Peyer's patch (tissue), 4 donors: ENCODE results near the gene DDAH1. TPM values are rescaled to one million over a fixed set of nuclear protein-coding genes. Genes with fewer than 3 reads are reported as not detected.

Source experiments
- DNase-seq, 3 donors: peaks; one replicate each; pipeline ENCODE4 v3.0.0-alpha.2; 2017 to 2019
- H3K27ac ChIP-seq, 4 donors: fragments of 200-600 bp; sonication (generic); one replicate each; pipeline ENCODE4 v1.5.1; 2016 to 2019
- H3K27me3 ChIP-seq, 2 donors: fragments of 200-600 bp; sonication (generic); one replicate each; pipeline ENCODE4 v1.5.1; 2019
- H3K36me3 ChIP-seq, 3 donors: fragments of 200-600 bp; sonication (generic); one replicate each; pipeline ENCODE4 v1.5.1; 2016 to 2019
- H3K4me1 ChIP-seq, 4 donors: fragments of 200-600 bp; sonication (generic); one replicate each; pipeline ENCODE4 v1.5.1; 2016 to 2019
- H3K4me3 ChIP-seq, 4 donors: fragments of 200-600 bp; sonication (generic); 1 replicate in 3 of 4; 2 replicates in 1 of 4; pipeline ENCODE4 v1.5.1; 2016 to 2019; ENCODE audit warnings: mild to moderate bottlenecking in 1 of 4
- H3K9me3 ChIP-seq, 4 donors: fragments of 200-600 bp; sonication (generic); one replicate each; pipeline ENCODE4 v1.5.1; 2016 to 2019; ENCODE audit warnings: mild to moderate bottlenecking in 1 of 4
- POLR2A ChIP-seq, 2 donors: fragments of 450-650 bp; IDR thresholded peaks; one replicate each; pipeline ENCODE4 v1.5.1; 2017; ENCODE audit warnings: antibody characterized with exemption in 2 of 2, mild to moderate bottlenecking in 2 of 2, moderate library complexity in 2 of 2
- total RNA-seq, 4 donors: library from RNA; depleted of rRNA; stranded (reverse); fragments of >200 nt; gene quantifications; one replicate each; pipeline ENCODE4 v1.1.0, GENCODE V29; 2016
- TF ChIP-seq, protein P1 (sequence below), 6 experiments: fragments of 450-650 bp in 4 of 6; fragments of 200-600 bp in 2 of 6; sonication (generic) in 1 of 6; IDR thresholded peaks; one replicate each; pipeline ENCODE4 v1.5.1; 2017 to 2019; ENCODE audit warnings: antibody characterized with exemption in 6 of 6, mild to moderate bottlenecking in 3 of 6, moderate library complexity in 1 of 6

Gene DDAH1
- total RNA-seq, 4 donors from 2014 or later = 40.8 to 60.2 (median 51.2) TPM

DNA sequence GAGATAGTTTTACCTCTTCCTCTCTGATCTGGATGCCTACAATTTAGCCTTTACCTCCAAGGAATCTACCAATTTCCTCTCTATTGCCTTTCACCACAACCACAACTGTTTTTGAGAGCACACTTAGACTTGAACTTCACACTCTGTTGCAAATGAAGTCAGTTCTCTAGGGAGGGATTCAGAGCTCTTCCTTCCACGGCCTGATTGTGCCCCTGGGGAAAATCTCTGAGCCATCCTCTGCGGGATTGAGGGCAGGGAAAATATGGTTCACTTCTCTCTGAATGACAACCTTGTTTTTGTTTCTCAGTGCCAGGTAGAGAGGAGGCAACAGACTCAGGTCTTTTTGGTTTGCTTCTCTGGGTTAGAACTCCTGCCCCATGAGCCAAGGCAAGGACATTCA is 153.1 kb downstream of the DDAH1 start:
- DNase-seq = no peak
- no peaks in the 10 kb centered on the region for H3K9me3 ChIP-seq
- H3K36me3 ChIP-seq = no peaks in the 10 kb centered on the region
- peaks cover 0 to 8% (median 2%) of the 10 kb centered on the region in 4 donors for H3K4me1 ChIP-seq
- no peaks in the 10 kb centered on the region for H3K27me3 ChIP-seq
- no peak for TF ChIP-seq POLR2A (IDR thresholded peaks at IDR 0.05)
- H3K27ac ChIP-seq = no peak overlapping the region
- H3K4me3 ChIP-seq = no peak overlapping the region

DNA sequence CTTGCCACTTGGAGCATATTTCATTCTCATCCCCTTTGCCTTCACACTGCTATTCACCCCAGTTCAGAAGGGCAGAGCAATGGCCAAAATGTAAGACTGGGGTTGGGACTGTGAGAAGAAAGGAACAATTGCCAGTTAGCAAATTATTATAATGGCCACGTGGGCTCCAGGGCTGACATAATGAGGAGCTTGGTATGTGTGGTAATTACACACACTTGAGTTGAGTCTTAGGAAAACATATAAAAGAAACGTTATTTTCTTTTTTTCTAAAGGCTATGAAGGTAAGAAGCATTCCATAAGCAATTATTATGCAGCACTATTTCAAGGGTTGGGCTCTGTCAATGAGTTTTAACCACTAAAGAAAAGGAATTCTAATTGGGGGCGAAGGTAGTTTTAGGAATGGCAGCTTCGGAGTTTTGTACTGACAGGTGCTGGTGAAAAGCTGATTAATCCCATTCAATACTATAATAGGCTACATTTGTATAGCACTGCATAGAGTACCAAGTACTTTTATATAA is 156.1 kb downstream of the DDAH1 start:
- H3K27me3 ChIP-seq = no peaks in the 10 kb centered on the region
- no peaks in the 10 kb centered on the region for H3K36me3 ChIP-seq
- no peak for TF ChIP-seq POLR2A (IDR thresholded peaks at IDR 0.05)
- TF ChIP-seq, protein P1, sequence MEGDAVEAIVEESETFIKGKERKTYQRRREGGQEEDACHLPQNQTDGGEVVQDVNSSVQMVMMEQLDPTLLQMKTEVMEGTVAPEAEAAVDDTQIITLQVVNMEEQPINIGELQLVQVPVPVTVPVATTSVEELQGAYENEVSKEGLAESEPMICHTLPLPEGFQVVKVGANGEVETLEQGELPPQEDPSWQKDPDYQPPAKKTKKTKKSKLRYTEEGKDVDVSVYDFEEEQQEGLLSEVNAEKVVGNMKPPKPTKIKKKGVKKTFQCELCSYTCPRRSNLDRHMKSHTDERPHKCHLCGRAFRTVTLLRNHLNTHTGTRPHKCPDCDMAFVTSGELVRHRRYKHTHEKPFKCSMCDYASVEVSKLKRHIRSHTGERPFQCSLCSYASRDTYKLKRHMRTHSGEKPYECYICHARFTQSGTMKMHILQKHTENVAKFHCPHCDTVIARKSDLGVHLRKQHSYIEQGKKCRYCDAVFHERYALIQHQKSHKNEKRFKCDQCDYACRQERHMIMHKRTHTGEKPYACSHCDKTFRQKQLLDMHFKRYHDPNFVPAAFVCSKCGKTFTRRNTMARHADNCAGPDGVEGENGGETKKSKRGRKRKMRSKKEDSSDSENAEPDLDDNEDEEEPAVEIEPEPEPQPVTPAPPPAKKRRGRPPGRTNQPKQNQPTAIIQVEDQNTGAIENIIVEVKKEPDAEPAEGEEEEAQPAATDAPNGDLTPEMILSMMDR (IDR thresholded peaks at IDR 0.05) = no peak
- H3K4me3 ChIP-seq = no peak overlapping the region
- no peak for DNase-seq
- peaks cover 0 to 8% (median 2%) of the 10 kb centered on the region in 4 donors for H3K4me1 ChIP-seq
- no peak overlapping the region for H3K27ac ChIP-seq
- no peaks in the 10 kb centered on the region for H3K9me3 ChIP-seq

DNA sequence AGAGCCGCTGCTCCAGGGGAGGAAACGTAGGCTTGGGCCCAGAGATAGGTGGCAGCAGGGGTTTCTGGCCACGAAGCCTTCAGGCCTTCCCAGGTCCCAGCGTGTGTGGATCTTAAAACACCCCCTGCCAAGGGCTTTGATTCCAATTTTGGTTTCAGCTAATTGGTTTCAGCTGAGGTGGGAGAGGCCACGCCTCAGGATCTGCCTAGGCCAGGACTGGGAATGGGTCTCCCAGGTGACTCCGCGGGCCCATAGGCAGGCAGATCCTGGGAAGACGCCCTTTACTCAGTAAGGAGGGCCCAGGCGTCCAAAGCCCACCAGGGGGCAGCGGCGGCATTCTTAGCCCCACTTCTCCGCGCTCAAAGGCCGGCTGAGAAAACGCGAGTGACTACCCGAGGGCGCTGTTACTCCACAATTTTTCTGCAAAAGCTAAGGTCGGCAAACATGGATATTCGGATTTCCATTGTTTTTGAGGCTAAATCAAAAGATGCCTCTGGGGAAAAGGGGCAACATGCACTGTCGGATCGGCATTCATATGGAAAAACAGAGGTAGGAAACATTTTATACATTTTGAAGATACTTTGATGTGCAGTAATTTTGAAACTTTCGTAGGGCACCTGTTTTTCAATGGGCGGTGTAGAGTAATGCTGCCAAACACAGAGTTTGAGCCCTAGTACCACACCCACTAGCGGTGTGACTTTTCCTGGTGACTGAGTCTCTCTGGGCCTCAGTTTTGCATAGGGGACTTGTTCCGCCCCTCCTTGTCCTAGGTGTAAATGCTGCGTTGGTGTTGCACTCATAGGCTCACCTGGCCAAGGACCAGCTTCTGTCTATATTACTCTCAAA is 156.7 kb downstream of the DDAH1 start:
- no peak for TF ChIP-seq POLR2A (IDR thresholded peaks at IDR 0.05)
- TF ChIP-seq, protein P1 (IDR thresholded peaks at IDR 0.05) = peak; percentile 69 to 94 (median 90)
- peak; percentile 76 to 91 (median 86) for DNase-seq
- no peak overlapping the region for H3K27ac ChIP-seq
- H3K4me1 ChIP-seq = peaks cover 0 to 8% (median 2%) of the 10 kb centered on the region in 4 donors
- H3K27me3 ChIP-seq = no peaks in the 10 kb centered on the region
- H3K36me3 ChIP-seq = no peaks in the 10 kb centered on the region
- peak overlapping the region in 2 of 4 donors; percentile 7 to 11 for H3K4me3 ChIP-seq
- H3K9me3 ChIP-seq = no peaks in the 10 kb centered on the region

DNA sequence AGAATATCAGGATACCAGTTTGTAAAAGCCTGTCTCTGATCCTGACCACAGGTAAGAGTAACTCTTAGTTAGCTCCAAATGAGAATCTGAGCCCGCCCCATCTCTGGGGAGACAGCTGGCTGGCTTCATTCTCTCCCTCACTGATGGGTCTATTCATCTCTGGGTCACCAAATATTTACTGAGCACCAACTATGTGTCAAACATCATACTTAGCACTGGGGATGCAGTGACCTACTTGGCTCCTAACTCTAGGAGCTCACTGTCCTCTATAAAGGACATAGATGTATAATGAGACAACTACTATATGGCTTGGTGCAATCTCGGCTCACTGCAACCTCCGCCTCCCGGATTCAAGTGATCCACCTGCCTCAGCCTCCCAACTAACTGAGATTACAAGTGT is 158.7 kb downstream of the DDAH1 start:
- TF ChIP-seq, protein P1 (IDR thresholded peaks at IDR 0.05) = no peak
- no peak for TF ChIP-seq POLR2A (IDR thresholded peaks at IDR 0.05)
- no peak overlapping the region for H3K4me3 ChIP-seq
- H3K4me1 ChIP-seq = peaks cover 0 to 8% (median 2%) of the 10 kb centered on the region in 4 donors
- H3K9me3 ChIP-seq = no peaks in the 10 kb centered on the region
- DNase-seq = no peak
- no peaks in the 10 kb centered on the region for H3K27me3 ChIP-seq
- H3K27ac ChIP-seq = no peak overlapping the region
- H3K36me3 ChIP-seq = no peaks in the 10 kb centered on the region

DNA sequence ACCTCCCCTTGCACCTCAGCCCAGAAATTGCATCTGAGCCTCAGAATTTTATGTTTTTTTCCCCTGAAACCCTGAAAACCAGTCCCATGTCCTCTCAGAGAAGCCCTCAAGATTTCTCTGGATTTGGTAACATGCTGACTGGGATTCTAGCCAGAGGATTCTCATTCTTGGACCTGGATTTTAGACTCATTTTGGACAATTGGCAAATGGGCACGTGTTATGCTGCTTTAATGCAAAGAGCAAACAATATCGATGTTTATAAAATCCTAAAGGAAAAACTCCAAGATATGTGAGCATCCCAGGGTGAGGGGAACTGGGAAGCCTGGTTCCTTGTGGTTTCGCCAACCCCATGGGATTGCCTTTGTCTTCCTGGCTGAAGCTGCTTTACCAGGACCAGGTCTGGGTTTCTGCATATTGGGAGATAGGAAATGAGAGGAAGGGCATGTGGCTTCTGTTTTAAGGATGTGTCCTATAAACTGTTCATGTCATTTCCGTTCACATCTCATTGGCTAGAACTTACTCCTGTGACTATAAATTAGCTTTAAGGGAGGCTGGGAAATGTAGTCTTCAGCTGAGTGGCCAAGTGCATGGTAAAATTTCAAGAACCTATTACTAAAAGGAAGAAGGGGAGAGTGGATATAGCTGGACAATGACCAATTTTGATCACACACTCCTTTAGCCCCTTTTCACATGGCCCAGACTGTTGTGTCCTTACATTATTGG is 161.4 kb downstream of the DDAH1 start:
- no peak overlapping the region for H3K4me3 ChIP-seq
- H3K4me1 ChIP-seq = peaks cover 0 to 8% (median 2%) of the 10 kb centered on the region in 4 donors
- H3K27me3 ChIP-seq = no peaks in the 10 kb centered on the region
- no peaks in the 10 kb centered on the region for H3K9me3 ChIP-seq
- TF ChIP-seq, protein P1 (IDR thresholded peaks at IDR 0.05) = no peak
- no peaks in the 10 kb centered on the region for H3K36me3 ChIP-seq
- no peak for DNase-seq
- H3K27ac ChIP-seq = no peak overlapping the region

DNA sequence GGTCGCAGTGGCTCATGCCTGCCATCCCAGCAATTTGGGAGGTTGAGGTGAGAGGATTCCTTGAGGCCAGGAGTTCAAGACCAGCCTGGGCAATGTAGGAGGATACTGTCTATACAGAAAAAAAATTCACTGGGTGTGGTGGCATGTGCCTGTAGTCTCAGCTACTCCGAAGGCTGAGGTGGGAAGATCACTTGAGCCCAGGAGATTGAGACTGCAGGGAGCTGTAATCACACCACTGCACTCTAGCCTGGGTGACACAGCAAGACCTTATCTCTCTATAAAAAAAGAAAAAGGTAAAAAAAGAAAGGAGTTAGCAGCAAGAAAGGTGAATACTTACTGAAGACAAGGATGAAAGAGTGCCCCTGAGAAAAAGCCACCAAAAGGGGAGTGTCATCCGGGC is 164.8 kb downstream of the DDAH1 start:
- no peak for TF ChIP-seq POLR2A (IDR thresholded peaks at IDR 0.05)
- TF ChIP-seq, protein P1 (IDR thresholded peaks at IDR 0.05) = no peak
- no peaks in the 10 kb centered on the region for H3K36me3 ChIP-seq
- H3K27me3 ChIP-seq = no peaks in the 10 kb centered on the region
- H3K4me1 ChIP-seq = peaks cover 0 to 14% (median 3%) of the 10 kb centered on the region in 4 donors
- no peak overlapping the region for H3K4me3 ChIP-seq
- DNase-seq = no peak
- no peak overlapping the region for H3K27ac ChIP-seq
- H3K9me3 ChIP-seq = no peaks in the 10 kb centered on the region
